DND-41 (cell line): ENCODE data around the gene HNRNPA1L2.

Experiments used
- ATAC-seq: fragments of 200-7000 bp; cut with Tn5 transposase; 3 replicates; pipeline ENCODE4 v1.9.1; 2021; ENCODE audit warnings: low read depth; ENCODE audit not compliant: insufficient read depth
- DNase-seq: peaks from one replicate; pipeline ENCODE4 v3.0.0-alpha.2; 2020
- H2AFZ ChIP-seq: 2 replicates; pipeline ENCODE4 v1.6.0; 2012; ENCODE audit warnings: low read depth, low read length
- H3K27ac ChIP-seq: 2 replicates; pipeline ENCODE4 v1.5.1; 2012; ENCODE audit warnings: low read length, inconsistent platforms
- H3K27me3 ChIP-seq: fragments of 200-600 bp; sonication (generic); 2 replicates; pipeline ENCODE4 v1.6.0; 2012; ENCODE audit warnings: low read length, mild to moderate bottlenecking, inconsistent platforms; ENCODE audit not compliant: insufficient read depth, poor library complexity
- H3K36me3 ChIP-seq: 2 replicates; pipeline ENCODE4 v1.5.1; 2012; ENCODE audit warnings: low read length, inconsistent platforms; ENCODE audit not compliant: insufficient read depth
- H3K4me1 ChIP-seq: 2 replicates; pipeline ENCODE4 v1.5.1; 2012; ENCODE audit warnings: mild to moderate bottlenecking, low read length; ENCODE audit not compliant: insufficient read depth
- H3K4me2 ChIP-seq: 2 replicates; pipeline ENCODE4 v1.6.0; 2012; ENCODE audit warnings: mild to moderate bottlenecking, moderate library complexity, low read length, inconsistent platforms; ENCODE audit not compliant: insufficient read depth
- H3K4me3 ChIP-seq, 2 experiments: fragments of 200-600 bp in 1 of 2; shearing (Covaris generic) in 1 of 2; 2 replicates each; pipeline ENCODE4 v1.5.1; 2012 to 2016; ENCODE audit warnings: inconsistent platforms in 2 of 2, low read length in 2 of 2, mild to moderate bottlenecking in 2 of 2, low read depth in 1 of 2, moderate library complexity in 1 of 2
- H3K79me2 ChIP-seq: 2 replicates; pipeline ENCODE4 v1.6.0; 2012; ENCODE audit warnings: low read length, inconsistent platforms; ENCODE audit not compliant: insufficient read depth
- H3K9ac ChIP-seq: 2 replicates; pipeline ENCODE4 v1.6.0; 2012; ENCODE audit warnings: low read depth, mild to moderate bottlenecking, inconsistent platforms, low read length, moderate library complexity
- H3K9me3 ChIP-seq: 2 replicates; pipeline ENCODE4 v1.5.1; 2012; ENCODE audit warnings: low read length, moderate library complexity, mild to moderate bottlenecking, inconsistent platforms; ENCODE audit not compliant: insufficient read depth, severe bottlenecking
- H4K20me1 ChIP-seq: 2 replicates; pipeline ENCODE4 v1.6.0; 2012; ENCODE audit warnings: low read length; ENCODE audit not compliant: insufficient read depth
- CTCF ChIP-seq: IDR thresholded peaks from 2 replicates; pipeline ENCODE4 v1.5.1; 2012; ENCODE audit warnings: borderline replicate concordance, low read length, moderate library complexity, mild to moderate bottlenecking; ENCODE audit not compliant: poor library complexity, severe bottlenecking; ENCODE audit errors: extremely low read depth
- EZH2 ChIP-seq: IDR thresholded peaks from 3 replicates; pipeline ENCODE4 v1.6.1; 2012; ENCODE audit warnings: borderline replicate concordance, low read depth, mild to moderate bottlenecking, moderate library complexity, low read length, inconsistent platforms; ENCODE audit not compliant: severe bottlenecking

HNRNPA1L2 gene

GRCh38 chr13:52638666-52639328 is 3.4 kb upstream of the HNRNPA1L2 start:
- no peaks in the 10 kb centered on the region for H3K79me2 ChIP-seq
- H4K20me1 ChIP-seq: no peaks in the 10 kb centered on the region
- H3K4me1 ChIP-seq: no peaks in the 10 kb centered on the region
- H3K27me3 ChIP-seq: no peaks in the 10 kb centered on the region
- no peak overlapping the region for H3K4me2 ChIP-seq
- no peaks in the 10 kb centered on the region for H3K9me3 ChIP-seq
- no peak overlapping the region for H3K4me3 ChIP-seq
- TF ChIP-seq EZH2 (no peak), CTCF (no peak)
- no peak overlapping the region for H3K9ac ChIP-seq
- peaks cover 50% of the 10 kb centered on the region; the same call in 1 of the 2 replicates for H3K36me3 ChIP-seq
- no peak for DNase-seq
- no peak overlapping the region for H3K27ac ChIP-seq
- no peak overlapping the region for H2AFZ ChIP-seq
- ATAC-seq: no peak

GRCh38 chr13:52644108-52644507 is 1.9 kb downstream of the HNRNPA1L2 start:
- Histone ChIP-seq H4K20me1 (no peaks in the 10 kb centered on the region), H3K4me1 (no peaks in the 10 kb centered on the region), H3K9ac (no peak overlapping the region), H3K4me3 (no peak overlapping the region), H3K4me2 (no peak overlapping the region), H3K36me3 (peaks cover 34% of the 10 kb centered on the region; the same call in 1 of the 2 replicates), H3K27me3 (no peaks in the 10 kb centered on the region), H3K79me2 (no peaks in the 10 kb centered on the region), H3K27ac (no peak overlapping the region), H2AFZ (no peak overlapping the region), H3K9me3 (no peaks in the 10 kb centered on the region)
- DNase-seq (no peak), ATAC-seq (no peak)
- no peak for TF ChIP-seq EZH2
- no peak for TF ChIP-seq CTCF

GRCh38 chr13:52646967-52647366 is 4.7 kb downstream of the HNRNPA1L2 start:
- Histone ChIP-seq H3K9ac (no peak overlapping the region), H2AFZ (no peak overlapping the region), H3K4me3 (no peak overlapping the region), H3K36me3 (peaks cover 31% of the 10 kb centered on the region), H3K9me3 (no peaks in the 10 kb centered on the region), H3K4me1 (peaks cover 16% of the 10 kb centered on the region), H3K4me2 (no peak overlapping the region), H4K20me1 (no peaks in the 10 kb centered on the region), H3K79me2 (peaks cover 26% of the 10 kb centered on the region), H3K27me3 (no peaks in the 10 kb centered on the region), H3K27ac (no peak overlapping the region)
- no peak for ATAC-seq
- DNase-seq: no peak
- TF ChIP-seq EZH2 (no peak), CTCF (no peak)

- H3K4me2 ChIP-seq: peak overlapping the region; percentile 80
- H3K27ac ChIP-seq: peak overlapping the region; percentile 99
- peaks cover 29% of the 10 kb centered on the region for H3K36me3 ChIP-seq
- TF ChIP-seq CTCF (no peak), EZH2 (no peak)
- H3K4me3 ChIP-seq: peak overlapping the region; percentile 87 to 94
- H3K9me3 ChIP-seq: no peaks in the 10 kb centered on the region
- peaks cover 59% of the 10 kb centered on the region for H3K79me2 ChIP-seq
- peaks cover 38% of the 10 kb centered on the region for H3K4me1 ChIP-seq
- DNase-seq (no peak), ATAC-seq (no peak)
- H2AFZ ChIP-seq: no peak overlapping the region
- H3K27me3 ChIP-seq: no peaks in the 10 kb centered on the region
- H3K9ac ChIP-seq: peak overlapping the region; percentile 74
- H4K20me1 ChIP-seq: peaks cover 7% of the 10 kb centered on the region; the same call in 1 of the 2 replicates
These were observed 8.5 kb downstream of the HNRNPA1L2 start for GRCh38 chr13:52650731-52651130.
